Naive B cell (primary cell): Measurements from ENCODE around the gene NDFIP2. TPM values are rescaled to one million over a fixed set of nuclear protein-coding genes. Genes with fewer than 3 reads are reported as not detected.

Experiments
- ATAC-seq, 2 donors: fragments of 150-1000 bp; cut with Tn5 transposase; 2 replicates each; pipeline ENCODE4 v1.10.0; 2021; ENCODE audit warnings: low read depth in 2 of 2, mild to moderate bottlenecking in 2 of 2, moderate library complexity in 2 of 2
- DNase-seq: peaks from one replicate; pipeline ENCODE4 v3.0.0; 2022
- H3K27ac Mint-ChIP-seq, 6 donors: one replicate each; pipeline ENCODE4 v1.8.0; 2020 to 2022; ENCODE audit warnings: mild to moderate bottlenecking in 6 of 6, mixed read lengths in 6 of 6, moderate library complexity in 5 of 6, inconsistent platforms in 2 of 6
- H3K27me3 Mint-ChIP-seq, 3 donors: one replicate each; pipeline ENCODE4 v1.8.0; 2021 to 2022; ENCODE audit warnings: mixed read lengths in 3 of 3, mild to moderate bottlenecking in 1 of 3
- H3K36me3 Mint-ChIP-seq, 2 donors: one replicate each; pipeline ENCODE4 v1.8.0; 2020 to 2022; ENCODE audit warnings: mixed read lengths in 2 of 2, inconsistent platforms in 1 of 2, mild to moderate bottlenecking in 1 of 2
- H3K4me1 Mint-ChIP-seq, 3 donors: one replicate each; pipeline ENCODE4 v1.8.0; 2020 to 2022; ENCODE audit warnings: mixed read lengths in 3 of 3, inconsistent platforms in 1 of 3, mild to moderate bottlenecking in 1 of 3, moderate library complexity in 1 of 3
- H3K4me3 Mint-ChIP-seq, 8 donors: one replicate each; pipeline ENCODE4 v1.8.0; 2020 to 2022; ENCODE audit warnings: mild to moderate bottlenecking in 8 of 8, mixed read lengths in 8 of 8, moderate library complexity in 8 of 8, inconsistent platforms in 2 of 8
- H3K9me3 Mint-ChIP-seq, 7 donors: one replicate each; pipeline ENCODE4 v1.8.0; 2020 to 2022; ENCODE audit warnings: mixed read lengths in 7 of 7, mild to moderate bottlenecking in 5 of 7, inconsistent platforms in 2 of 7, moderate library complexity in 1 of 7
- polyA plus RNA-seq, 6 donors: library from polyadenylated mRNA; unstranded; fragments of 300-500 nt; fragmentation: Illumina TruSeq; gene quantifications; one replicate each; pipeline ENCODE4 v1.2.3, GENCODE V29; 2021; ENCODE audit warnings: low read depth in 6 of 6

NDFIP2 gene, protein sequence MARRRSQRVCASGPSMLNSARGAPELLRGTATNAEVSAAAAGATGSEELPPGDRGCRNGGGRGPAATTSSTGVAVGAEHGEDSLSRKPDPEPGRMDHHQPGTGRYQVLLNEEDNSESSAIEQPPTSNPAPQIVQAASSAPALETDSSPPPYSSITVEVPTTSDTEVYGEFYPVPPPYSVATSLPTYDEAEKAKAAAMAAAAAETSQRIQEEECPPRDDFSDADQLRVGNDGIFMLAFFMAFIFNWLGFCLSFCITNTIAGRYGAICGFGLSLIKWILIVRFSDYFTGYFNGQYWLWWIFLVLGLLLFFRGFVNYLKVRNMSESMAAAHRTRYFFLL
- under 1 TPM in 1 of 6 donors, not detected in 5; 0.14 TPM for polyA plus RNA-seq

DNA sequence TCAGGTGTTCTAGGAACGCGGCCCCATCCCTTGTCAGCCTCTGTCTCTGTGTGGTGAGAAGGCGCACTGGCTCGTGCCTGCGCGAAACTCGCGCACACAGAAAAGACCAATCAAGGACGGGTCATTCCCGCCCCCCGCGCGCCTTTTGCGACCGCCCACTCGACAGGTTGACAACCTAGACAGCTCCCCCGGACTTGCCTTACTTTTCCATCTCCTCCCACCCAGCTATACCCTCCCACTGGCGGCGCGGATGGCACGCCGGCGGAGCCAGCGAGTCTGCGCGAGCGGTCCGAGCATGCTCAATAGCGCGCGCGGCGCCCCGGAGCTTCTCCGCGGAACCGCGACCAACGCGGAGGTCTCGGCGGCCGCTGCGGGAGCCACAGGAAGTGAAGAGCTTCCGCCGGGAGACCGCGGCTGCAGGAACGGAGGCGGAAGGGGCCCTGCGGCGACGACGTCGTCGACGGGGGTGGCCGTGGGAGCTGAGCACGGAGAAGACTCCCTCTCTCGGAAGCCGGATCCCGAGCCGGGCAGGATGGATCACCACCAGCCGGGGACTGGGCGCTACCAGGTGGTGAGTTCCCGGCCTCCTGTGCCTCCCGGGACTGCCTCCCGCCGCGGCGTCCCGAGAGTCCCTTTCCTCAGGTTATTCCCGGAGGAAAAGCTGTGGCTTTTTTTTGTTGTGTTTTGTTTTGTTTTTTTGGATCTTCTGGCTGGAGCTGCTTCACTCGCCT is at the start of gene NDFIP2:
TSS of gene NDFIP2 (plus strand) at position 202 of the 731 bp plus-strand sequence. CDS start at position 251, 49 bp downstream.
- H3K27ac Mint-ChIP-seq = peak within 1 kb of the TSS in 4 of 6 donors; percentile 0 to 93 (median 78)
- peaks cover 0 to 5% of the 10 kb centered on the region in 2 donors for H3K36me3 Mint-ChIP-seq
- peak; percentile 79 to 82 for ATAC-seq
- H3K4me3 Mint-ChIP-seq = peak within 1 kb of the TSS; percentile 81 to 94 (median 88)
- H3K9me3 Mint-ChIP-seq = peaks cover 0 to 6% (median 3%) of the 10 kb centered on the region in 7 donors
- peaks cover 44 to 62% (median 52%) of the 10 kb centered on the region in 3 donors for H3K27me3 Mint-ChIP-seq
- DNase-seq = peak; percentile 53
- H3K4me1 Mint-ChIP-seq = peaks cover 12 to 18% (median 17%) of the 10 kb centered on the region in 3 donors

DNA sequence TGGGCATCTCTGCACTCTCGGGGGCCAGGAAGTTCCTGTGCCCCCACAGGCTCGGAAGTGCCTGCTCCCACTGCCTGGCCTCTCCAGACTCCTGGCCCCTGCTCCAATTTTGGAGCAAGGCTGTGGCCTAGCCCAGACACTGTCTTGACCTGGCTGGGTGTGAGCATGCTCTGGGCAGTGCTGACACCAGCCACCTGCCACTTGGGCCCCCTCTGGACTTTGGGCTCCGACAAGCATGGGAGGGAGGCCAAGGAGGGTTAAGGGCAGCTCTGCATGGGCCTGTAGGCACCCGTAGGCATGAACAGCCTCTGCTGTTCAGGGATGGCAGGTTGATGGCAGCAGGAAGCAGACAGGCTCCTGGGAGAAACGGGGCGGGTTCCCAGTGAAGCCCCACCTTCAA is 48.9 kb upstream of the NDFIP2 start:
- no peak for ATAC-seq
- Mint-ChIP-seq H3K4me3 (no peak overlapping the region), H3K27me3 (peaks cover 0 to 9% (median 0%) of the 10 kb centered on the region in 3 donors), H3K9me3 (peaks cover 0 to 1% (median 0%) of the 10 kb centered on the region in 7 donors), H3K36me3 (peaks cover 0 to 5% of the 10 kb centered on the region in 2 donors), H3K4me1 (no peaks in the 10 kb centered on the region), H3K27ac (no peak overlapping the region)
- no peak for DNase-seq

DNA sequence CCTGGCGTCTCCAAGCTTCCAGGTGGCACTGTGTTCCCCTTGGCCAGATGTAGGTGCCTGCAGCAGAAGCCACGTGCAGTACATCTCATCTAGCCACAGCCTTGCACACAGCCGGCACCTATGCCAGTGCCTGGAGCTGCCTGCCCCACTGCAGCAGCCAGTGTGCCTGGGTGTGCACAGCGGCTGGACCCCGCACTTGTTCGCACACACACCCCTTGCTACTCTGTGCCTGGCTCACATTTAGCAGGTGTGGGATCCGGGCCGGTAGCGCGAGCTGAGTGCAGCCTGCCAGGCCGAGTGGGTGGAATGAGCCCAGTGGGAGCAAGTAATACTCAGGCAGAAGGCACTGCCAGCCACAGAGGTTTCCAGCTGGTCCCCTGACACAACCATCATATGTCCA is 48.0 kb upstream of the NDFIP2 start:
- Mint-ChIP-seq H3K36me3 (peaks cover 0 to 5% of the 10 kb centered on the region in 2 donors), H3K27me3 (peaks cover 0 to 9% (median 0%) of the 10 kb centered on the region in 3 donors), H3K4me3 (no peak overlapping the region), H3K27ac (no peak overlapping the region), H3K4me1 (no peaks in the 10 kb centered on the region), H3K9me3 (peaks cover 0 to 1% (median 0%) of the 10 kb centered on the region in 7 donors)
- DNase-seq = no peak
- ATAC-seq = no peak

DNA sequence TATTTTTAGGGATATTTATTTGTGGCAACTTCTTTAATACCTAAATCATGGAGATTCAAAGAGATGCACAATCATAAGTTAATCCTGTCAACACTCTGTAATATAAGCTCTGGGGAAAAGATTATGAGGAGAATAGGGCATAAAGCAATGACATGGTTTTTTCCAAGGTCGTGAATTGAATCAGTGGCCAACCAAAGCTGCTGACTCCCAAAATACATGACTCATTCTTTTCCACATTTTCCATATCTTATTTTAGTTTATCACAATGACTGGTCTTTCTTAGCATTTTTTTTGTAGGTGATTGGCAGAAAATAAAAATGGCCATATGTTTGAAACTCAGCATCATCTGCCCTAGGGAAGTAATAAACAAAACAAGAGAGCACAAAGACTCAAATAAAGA is 46.4 kb upstream of the NDFIP2 start:
- H3K4me1 Mint-ChIP-seq = no peaks in the 10 kb centered on the region
- peaks cover 0 to 9% (median 0%) of the 10 kb centered on the region in 3 donors for H3K27me3 Mint-ChIP-seq
- H3K27ac Mint-ChIP-seq = no peak overlapping the region
- no peak for ATAC-seq
- H3K9me3 Mint-ChIP-seq = peaks cover 0 to 1% (median 0%) of the 10 kb centered on the region in 7 donors
- no peak for DNase-seq
- no peak overlapping the region for H3K4me3 Mint-ChIP-seq
- H3K36me3 Mint-ChIP-seq = peaks cover 0 to 5% of the 10 kb centered on the region in 2 donors

DNA sequence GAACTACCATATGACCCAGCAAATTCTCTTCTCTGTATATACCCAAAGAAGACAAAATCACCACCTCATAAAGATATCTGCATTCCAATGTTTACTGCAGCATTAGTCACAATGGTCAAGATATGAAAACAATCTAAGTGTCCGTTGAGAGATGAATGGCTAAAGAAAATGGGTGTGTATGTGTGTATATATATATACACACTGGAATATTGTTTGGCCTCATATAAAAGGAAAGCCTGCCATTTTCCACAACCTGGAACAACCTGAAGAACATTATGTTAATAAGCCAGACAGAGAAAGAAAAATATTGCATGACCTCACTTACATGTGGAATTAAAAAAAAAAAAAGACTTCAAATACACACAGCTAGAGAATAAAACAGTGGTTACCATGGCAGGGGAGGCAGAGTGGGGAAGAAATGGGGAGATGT is 45.4 kb upstream of the NDFIP2 start:
- no peaks in the 10 kb centered on the region for H3K4me1 Mint-ChIP-seq
- ATAC-seq (no peak), DNase-seq (no peak)
- H3K9me3 Mint-ChIP-seq = peaks cover 0 to 1% (median 0%) of the 10 kb centered on the region in 7 donors
- H3K4me3 Mint-ChIP-seq = no peak overlapping the region
- H3K27ac Mint-ChIP-seq = peak overlapping the region in 1 of 6 donors; percentile 4
- peaks cover 0 to 4% of the 10 kb centered on the region in 2 donors for H3K36me3 Mint-ChIP-seq
- peaks cover 0 to 9% (median 0%) of the 10 kb centered on the region in 3 donors for H3K27me3 Mint-ChIP-seq

DNA sequence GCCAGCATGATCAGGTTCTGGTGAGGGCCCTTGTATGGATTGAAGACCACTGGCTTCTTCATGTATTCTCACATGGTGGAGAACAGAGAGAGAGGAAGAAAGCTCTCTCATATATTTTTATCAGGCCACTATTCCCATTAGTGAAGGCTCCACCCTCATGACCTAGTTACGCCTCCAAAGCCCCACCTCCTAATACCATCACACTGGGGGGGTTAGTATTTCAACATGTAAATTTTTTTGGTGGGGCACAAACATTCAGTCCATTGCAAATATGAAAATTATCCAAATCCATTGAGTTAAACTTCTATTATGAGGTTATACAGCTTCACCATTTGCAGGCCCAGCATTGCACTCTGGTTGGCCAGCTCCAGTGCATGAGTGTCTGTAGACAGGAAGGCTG is 41.7 kb upstream of the NDFIP2 start:
- no peaks in the 10 kb centered on the region for H3K36me3 Mint-ChIP-seq
- H3K27me3 Mint-ChIP-seq = peaks cover 0 to 6% (median 0%) of the 10 kb centered on the region in 3 donors
- H3K4me1 Mint-ChIP-seq = no peaks in the 10 kb centered on the region
- ATAC-seq (no peak), DNase-seq (no peak)
- no peak overlapping the region for H3K4me3 Mint-ChIP-seq
- no peaks in the 10 kb centered on the region for H3K9me3 Mint-ChIP-seq
- H3K27ac Mint-ChIP-seq = no peak overlapping the region

DNA sequence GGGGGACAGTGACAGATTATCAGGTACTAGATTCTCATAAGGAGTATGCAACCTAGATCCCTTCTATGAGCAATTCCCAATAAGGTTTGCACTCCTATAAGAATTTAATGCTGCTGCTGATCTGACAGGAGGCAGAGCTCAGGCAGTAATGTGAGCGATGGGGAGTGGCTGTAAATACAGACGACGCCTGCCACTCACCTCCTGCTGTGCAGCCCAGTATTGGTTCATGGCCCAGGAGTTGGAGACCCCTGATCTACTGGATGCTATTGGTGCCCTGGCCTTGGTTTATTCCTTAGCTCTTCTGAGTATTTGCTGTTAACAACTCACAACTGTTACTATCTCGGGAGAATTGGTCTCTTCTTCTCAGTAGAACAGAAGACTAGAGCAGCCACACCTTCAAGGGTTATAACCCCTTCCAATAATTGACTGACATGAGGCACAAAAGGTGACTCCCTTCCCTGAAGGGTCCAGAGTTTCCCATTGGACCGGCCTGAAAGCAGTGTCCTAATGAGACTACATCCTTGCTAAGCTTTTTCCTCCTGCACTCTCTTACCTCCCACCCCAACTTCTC is 39.9 kb upstream of the NDFIP2 start:
- Mint-ChIP-seq H3K4me3 (no peak overlapping the region), H3K36me3 (no peaks in the 10 kb centered on the region), H3K4me1 (no peaks in the 10 kb centered on the region), H3K27ac (no peak overlapping the region), H3K27me3 (peaks cover 0 to 6% (median 0%) of the 10 kb centered on the region in 3 donors), H3K9me3 (no peaks in the 10 kb centered on the region)
- ATAC-seq = no peak
- no peak for DNase-seq

DNA sequence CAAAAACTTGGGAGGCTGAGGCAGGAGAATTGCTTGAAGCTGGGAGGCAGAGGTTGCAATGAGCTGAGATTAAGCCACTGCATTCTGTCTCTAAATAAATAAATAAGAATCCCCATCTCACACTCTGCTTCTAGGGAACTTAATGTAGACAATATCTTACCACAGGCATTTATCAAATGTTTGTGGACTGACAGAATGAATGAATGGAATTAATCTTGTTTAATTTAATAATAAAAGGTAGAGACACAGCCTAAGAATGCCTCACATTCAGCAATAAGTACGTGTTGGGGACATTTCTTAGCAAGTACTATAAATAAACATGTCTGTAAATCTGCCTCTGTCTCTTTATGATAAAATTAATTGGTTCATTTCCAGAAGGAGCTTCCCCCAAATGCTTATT is 38.7 kb upstream of the NDFIP2 start:
- Mint-ChIP-seq H3K27me3 (peaks cover 5 to 11% (median 5%) of the 10 kb centered on the region in 3 donors), H3K36me3 (no peaks in the 10 kb centered on the region), H3K4me3 (no peak overlapping the region), H3K27ac (no peak overlapping the region), H3K4me1 (no peaks in the 10 kb centered on the region), H3K9me3 (no peaks in the 10 kb centered on the region)
- DNase-seq = no peak
- no peak for ATAC-seq

DNA sequence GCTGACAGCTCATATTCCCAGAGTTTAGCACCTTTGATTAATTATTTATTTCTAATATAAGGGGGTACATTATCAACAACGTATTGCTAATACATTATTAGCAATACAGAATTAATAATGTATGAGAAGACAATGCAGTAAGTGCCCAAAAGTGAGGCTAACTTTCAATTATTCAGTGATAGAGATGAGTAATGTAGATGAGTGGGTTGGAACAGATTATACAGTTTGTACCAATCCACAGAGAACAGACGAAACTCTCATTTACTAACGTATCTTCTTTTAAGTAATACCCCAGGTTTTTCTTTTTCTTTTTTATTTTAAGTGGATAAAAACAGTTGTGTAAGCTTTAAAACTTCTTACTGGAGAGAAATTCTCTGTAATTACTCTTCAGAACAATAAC is 38.2 kb upstream of the NDFIP2 start:
- H3K4me3 Mint-ChIP-seq = peak overlapping the region in 1 of 8 donors; percentile 10
- no peak overlapping the region for H3K27ac Mint-ChIP-seq
- H3K4me1 Mint-ChIP-seq = peaks cover 0 to 3% (median 0%) of the 10 kb centered on the region in 3 donors
- H3K27me3 Mint-ChIP-seq = peaks cover 5 to 16% (median 5%) of the 10 kb centered on the region in 3 donors
- no peaks in the 10 kb centered on the region for H3K36me3 Mint-ChIP-seq
- DNase-seq (no peak), ATAC-seq (no peak)
- no peaks in the 10 kb centered on the region for H3K9me3 Mint-ChIP-seq

DNA sequence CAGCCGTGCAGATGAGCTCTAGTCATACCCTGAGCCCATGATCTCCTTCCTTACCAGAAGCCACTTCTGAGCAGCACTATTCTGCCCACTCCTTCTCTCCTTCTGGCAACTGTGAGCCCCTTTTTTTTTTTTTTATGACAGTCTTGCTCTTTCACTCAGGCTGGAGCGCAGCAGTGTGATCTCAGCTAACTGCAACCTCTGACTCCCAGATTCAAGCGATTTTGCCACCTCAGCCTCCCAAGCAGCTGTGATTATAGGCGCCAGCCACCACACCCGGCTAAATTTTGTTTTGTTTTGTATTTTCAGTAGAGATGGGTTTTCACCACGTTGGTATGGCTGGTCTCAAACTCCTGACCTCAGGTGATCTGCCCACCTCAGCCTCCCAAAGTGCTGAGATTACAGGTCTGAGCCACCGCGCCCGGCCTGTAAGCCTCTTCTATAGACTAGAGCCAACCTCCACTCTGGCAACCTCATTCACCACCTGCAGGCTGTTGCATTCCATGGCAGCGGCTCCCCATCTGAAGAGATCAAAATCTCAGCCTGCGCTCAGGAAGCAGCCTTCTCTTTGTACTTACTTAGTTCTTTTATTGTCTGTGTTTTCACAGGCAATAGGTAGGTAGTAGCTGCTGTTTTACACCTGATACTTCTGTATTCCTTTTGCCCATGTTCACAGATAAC is 34.8 kb upstream of the NDFIP2 start:
- no peak for ATAC-seq
- H3K27ac Mint-ChIP-seq = no peak overlapping the region

DNA sequence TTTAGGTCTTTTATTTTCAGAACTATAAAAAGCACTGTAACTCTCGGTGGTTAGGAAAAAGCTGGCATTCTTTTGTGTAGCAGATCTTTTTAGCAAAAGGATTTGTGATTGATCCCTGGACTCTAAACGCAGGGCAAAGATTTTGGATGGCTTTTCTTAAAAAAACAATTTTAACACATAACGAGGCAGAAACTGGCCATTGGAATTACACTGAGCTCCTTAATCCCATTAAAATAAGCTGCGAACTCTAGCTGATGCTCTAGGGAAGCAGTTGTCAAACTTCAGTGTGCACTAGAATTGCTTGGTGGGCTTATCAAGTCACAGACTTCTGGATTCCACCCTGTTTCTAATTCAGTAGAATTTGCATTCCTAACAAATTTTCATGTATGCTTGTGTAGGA is 33.8 kb upstream of the NDFIP2 start:
- Mint-ChIP-seq H3K36me3 (peaks cover 0 to 8% of the 10 kb centered on the region in 2 donors), H3K27ac (no peak overlapping the region), H3K4me1 (peaks cover 5 to 14% (median 12%) of the 10 kb centered on the region in 3 donors), H3K4me3 (no peak overlapping the region), H3K27me3 (peaks cover 12 to 26% (median 13%) of the 10 kb centered on the region in 3 donors), H3K9me3 (peaks cover 0 to 11% (median 6%) of the 10 kb centered on the region in 7 donors)
- DNase-seq (no peak), ATAC-seq (no peak)

More for the DNA sequence above, 34.8 kb upstream of the NDFIP2 start:
- Mint-ChIP-seq H3K9me3 (peaks cover 0 to 11% (median 6%) of the 10 kb centered on the region in 7 donors), H3K4me3 (no peak overlapping the region), H3K27me3 (peaks cover 5 to 26% (median 12%) of the 10 kb centered on the region in 3 donors), H3K4me1 (peaks cover 5 to 14% (median 12%) of the 10 kb centered on the region in 3 donors), H3K36me3 (peaks cover 0 to 8% of the 10 kb centered on the region in 2 donors)
- no peak for DNase-seq

DNA sequence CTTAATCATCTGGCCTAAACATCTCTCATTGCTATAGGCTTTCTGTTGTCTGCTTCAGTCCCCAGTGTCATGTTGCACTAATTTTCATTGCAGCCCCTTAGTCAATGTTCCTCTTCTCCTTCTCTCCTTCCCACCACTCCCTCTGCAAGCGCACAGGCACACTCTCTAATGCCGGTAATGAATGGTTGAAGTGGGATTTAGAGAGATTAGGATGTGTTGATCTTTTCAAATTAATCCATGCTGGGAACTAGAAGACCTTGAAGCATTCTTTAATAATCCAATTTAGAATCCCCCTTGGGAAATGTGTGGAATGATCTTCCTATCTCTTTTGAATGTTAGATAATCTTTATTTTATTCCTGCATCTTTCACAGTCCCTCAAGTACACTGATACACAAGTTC is 33.2 kb upstream of the NDFIP2 start:
- no peak for DNase-seq
- Mint-ChIP-seq H3K27me3 (peaks cover 16 to 30% (median 19%) of the 10 kb centered on the region in 3 donors), H3K4me3 (no peak overlapping the region), H3K9me3 (peaks cover 0 to 11% (median 6%) of the 10 kb centered on the region in 7 donors), H3K27ac (no peak overlapping the region), H3K36me3 (peaks cover 0 to 8% of the 10 kb centered on the region in 2 donors), H3K4me1 (peaks cover 5 to 14% (median 12%) of the 10 kb centered on the region in 3 donors)
- no peak for ATAC-seq

DNA sequence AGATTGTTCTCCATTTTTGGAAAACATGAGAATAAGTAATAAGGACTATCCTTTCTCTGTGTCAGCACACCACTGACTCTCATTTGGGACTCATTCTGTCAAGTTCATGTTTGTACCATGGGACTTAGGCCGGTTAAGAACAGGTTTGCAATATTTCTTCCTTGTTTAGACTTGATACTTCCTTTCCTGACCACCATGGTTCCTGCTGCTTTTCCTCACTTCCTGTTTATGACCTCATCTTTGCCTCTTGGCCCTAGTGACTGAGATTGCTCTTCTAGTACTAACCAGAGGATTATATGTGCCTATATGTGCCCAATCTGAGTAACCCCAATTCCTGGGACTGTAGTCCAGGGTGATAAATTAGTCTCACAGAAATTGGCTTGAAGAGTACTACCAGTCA is 32.5 kb upstream of the NDFIP2 start:
- DNase-seq = no peak
- Mint-ChIP-seq H3K27ac (no peak overlapping the region), H3K36me3 (peaks cover 0 to 8% of the 10 kb centered on the region in 2 donors), H3K4me3 (peak overlapping the region in 1 of 8 donors; percentile 1), H3K4me1 (peaks cover 5 to 14% (median 12%) of the 10 kb centered on the region in 3 donors), H3K27me3 (peaks cover 22 to 36% (median 24%) of the 10 kb centered on the region in 3 donors), H3K9me3 (peaks cover 0 to 11% (median 6%) of the 10 kb centered on the region in 7 donors)
- peak; percentile 35 to 62 for ATAC-seq
